ENCODE data around the gene CCT7. TPM values are rescaled to one million over a fixed set of nuclear protein-coding genes. Genes with fewer than 3 reads are reported as not detected.
A peak's percentile ranks its signal among the peaks of the same experiment; 100 is the strongest.

Gene CCT7
- polyA plus RNA-seq, 1 experiment, result 331 TPM

- no peak overlapping the region for H3K4me3 ChIP-seq (ENCODE audit: low read depth, low read length)
- POLR2A ChIA-PET, result no interaction called here
- DNase-seq (ENCODE audit: low read depth, low spot score), result no peak
- peaks cover 27% of the 10 kb centered on the region for H3K27me3 ChIP-seq (ENCODE audit: control insufficient read depth, insufficient read depth, low read length)
- H3K9me3 ChIP-seq (ENCODE audit: control insufficient read depth, insufficient read depth, low read length), result no peaks in the 10 kb centered on the region; the same call in 1 of the 2 replicates
- TF ChIP-seq CTCF (IDR thresholded peaks at IDR 0.05; ENCODE audit: low read depth, low read length), result no peak
- CTCF ChIA-PET, result no interaction called here
- H3K27ac ChIP-seq (ENCODE audit: low read depth, low read length), result no peak overlapping the region
Observed at GRCh38 chr2:73269686-73270465, 35.8 kb downstream of the CCT7 start.

- no peak for DNase-seq (ENCODE audit: low read depth, low spot score)
- H3K27me3 ChIP-seq (ENCODE audit: control insufficient read depth, insufficient read depth, low read length), result peaks cover 22% of the 10 kb centered on the region
- H3K4me3 ChIP-seq (ENCODE audit: low read depth, low read length), result no peak overlapping the region
- no peaks in the 10 kb centered on the region; the same call in 1 of the 2 replicates for H3K9me3 ChIP-seq (ENCODE audit: control insufficient read depth, insufficient read depth, low read length)
- CTCF ChIA-PET, result no interaction called here
- no peak for TF ChIP-seq CTCF (IDR thresholded peaks at IDR 0.05; ENCODE audit: low read depth, low read length)
- POLR2A ChIA-PET, result no interaction called here
- H3K27ac ChIP-seq (ENCODE audit: low read depth, low read length), result no peak overlapping the region
Observed at GRCh38 chr2:73272270-73272669, 38.2 kb downstream of the CCT7 start.

GRCh38 chr2:73279852-73280251, 45.7 kb downstream of the CCT7 start:
- Histone ChIP-seq H3K9me3 (ENCODE audit: control insufficient read depth, insufficient read depth, low read length) (no peaks in the 10 kb centered on the region; the same call in 1 of the 2 replicates), H3K4me3 (ENCODE audit: low read depth, low read length) (no peak overlapping the region), H3K27ac (ENCODE audit: low read depth, low read length) (no peak overlapping the region), H3K27me3 (ENCODE audit: control insufficient read depth, insufficient read depth, low read length) (peaks cover 4% of the 10 kb centered on the region)
- no peak for TF ChIP-seq CTCF (IDR thresholded peaks at IDR 0.05; ENCODE audit: low read depth, low read length)
- ChIA-PET CTCF (interaction anchor here (2.0 kb wide), 1 partner anchor 10 kb away, joined by 13 read pairs; no protein-coding TSS in a partner anchor), POLR2A (no interaction called here)
- DNase-seq (ENCODE audit: low read depth, low spot score), result no peak

GRCh38 chr2:73281244-73281643, 47.1 kb downstream of the CCT7 start:
- CTCF ChIA-PET, result interaction anchor here (2.0 kb wide), 1 partner anchor 9 kb away, joined by 13 read pairs; no protein-coding TSS in a partner anchor
- no peak for DNase-seq (ENCODE audit: low read depth, low spot score)
- Histone ChIP-seq H3K4me3 (ENCODE audit: low read depth, low read length) (no peak overlapping the region), H3K9me3 (ENCODE audit: control insufficient read depth, insufficient read depth, low read length) (no peaks in the 10 kb centered on the region; the same call in 1 of the 2 replicates), H3K27me3 (ENCODE audit: control insufficient read depth, insufficient read depth, low read length) (peaks cover 15% of the 10 kb centered on the region), H3K27ac (ENCODE audit: low read depth, low read length) (no peak overlapping the region)
- POLR2A ChIA-PET, result no interaction called here
- no peak for TF ChIP-seq CTCF (IDR thresholded peaks at IDR 0.05; ENCODE audit: low read depth, low read length)

GRCh38 chr2:73282924-73283544, 48.9 kb downstream of the CCT7 start:
- no peaks in the 10 kb centered on the region; the same call in 1 of the 2 replicates for H3K9me3 ChIP-seq (ENCODE audit: control insufficient read depth, insufficient read depth, low read length)
- H3K27ac ChIP-seq (ENCODE audit: low read depth, low read length), result no peak overlapping the region
- peak overlapping the region; percentile 70 for H3K4me3 ChIP-seq (ENCODE audit: low read depth, low read length)
- ChIA-PET CTCF (no interaction called here), POLR2A (no interaction called here)
- peaks cover 17% of the 10 kb centered on the region for H3K27me3 ChIP-seq (ENCODE audit: control insufficient read depth, insufficient read depth, low read length)
- DNase-seq (ENCODE audit: low read depth, low spot score), result no peak
- no peak for TF ChIP-seq CTCF (IDR thresholded peaks at IDR 0.05; ENCODE audit: low read depth, low read length)
